Measurements from ENCODE around the gene ANXA11.
"Not testable (repeated sequence)": the region's sequence is repeated elsewhere in the genome, so short reads cannot be mapped to it uniquely, and the experiment has no call there.

Gene ANXA11

DNA sequence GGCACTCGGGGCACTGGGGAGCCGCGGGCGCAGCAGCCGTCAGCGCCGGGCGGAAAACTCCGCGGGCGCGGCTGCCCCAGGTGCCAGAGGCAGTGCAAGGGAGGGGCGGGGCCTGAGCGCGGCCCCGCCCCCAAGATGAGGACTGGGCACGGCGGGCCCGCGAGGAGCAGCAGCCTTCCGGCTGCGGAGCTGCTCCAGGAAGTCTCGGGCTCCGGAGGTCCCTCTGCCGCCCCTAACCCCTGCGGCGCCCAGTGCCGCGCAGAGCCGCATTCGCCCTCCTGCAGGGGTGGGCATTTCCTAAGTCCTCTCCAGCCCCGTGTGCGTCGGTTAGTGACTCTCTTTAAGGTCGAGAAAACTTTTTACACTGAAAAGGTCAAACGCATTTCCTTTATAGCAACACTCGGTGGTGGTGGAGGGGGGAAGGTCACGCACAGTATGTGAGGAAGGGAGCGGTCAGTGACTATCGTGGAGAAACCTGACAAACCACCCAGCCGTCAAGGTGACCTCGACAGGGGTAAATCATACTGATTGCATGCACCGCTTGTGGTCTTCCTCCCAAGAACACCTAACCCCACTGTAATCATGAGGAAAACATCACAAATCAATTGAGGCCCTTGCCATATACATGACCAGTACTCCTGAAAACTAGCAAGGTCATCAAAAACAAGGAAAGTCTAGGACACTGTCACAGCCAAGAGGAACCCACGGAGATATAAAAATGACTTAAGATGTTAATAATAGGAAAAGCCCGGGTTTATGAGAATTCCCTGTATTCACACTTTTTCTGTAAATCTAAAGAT lies at the start of gene ANXA11:
ANXA11 (minus strand) TSS at position 61 of the 800 bp plus-strand sequence. CDS start 32,676 bp downstream, outside the sequence.
- DNase-seq, result peak; percentile 61 to 78

DNA sequence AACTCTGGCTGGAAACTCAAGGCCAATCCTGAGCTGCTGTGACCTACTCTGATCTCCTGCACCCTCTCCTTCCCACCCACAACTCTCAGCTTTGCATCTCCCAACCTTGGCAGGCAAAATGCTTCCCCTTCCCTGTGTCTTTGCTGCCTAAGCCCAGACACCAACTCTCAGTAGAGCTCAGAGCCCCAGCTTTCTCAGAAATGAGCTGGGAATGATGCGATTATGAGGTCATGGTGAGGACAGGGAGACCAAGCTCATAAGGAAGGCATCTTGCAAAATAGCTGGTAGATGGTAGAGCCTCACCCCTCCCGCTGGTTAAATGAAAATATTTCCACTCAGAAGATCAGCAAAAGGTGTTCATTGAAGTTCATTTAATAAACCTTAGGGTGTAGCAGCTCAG lies 49.4 kb upstream of the ANXA11 start:
- not testable (repeated sequence) for DNase-seq

DNA sequence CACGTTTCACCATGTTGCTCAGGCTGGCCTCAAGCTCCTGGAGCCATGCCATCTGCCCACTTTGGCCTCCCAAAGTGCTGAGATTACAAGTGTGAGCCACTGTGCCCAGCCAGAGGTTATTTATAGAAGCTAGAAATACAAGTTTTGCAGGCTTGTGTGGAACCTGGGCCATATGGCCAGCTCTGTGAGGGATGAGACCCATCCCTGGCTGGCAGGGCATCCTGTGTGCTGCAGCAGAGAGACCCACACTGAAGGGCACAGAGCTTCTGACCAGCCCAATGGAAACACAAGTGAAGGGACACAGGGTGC lies 48.6 kb upstream of the ANXA11 start:
- not testable (repeated sequence) for DNase-seq

DNA sequence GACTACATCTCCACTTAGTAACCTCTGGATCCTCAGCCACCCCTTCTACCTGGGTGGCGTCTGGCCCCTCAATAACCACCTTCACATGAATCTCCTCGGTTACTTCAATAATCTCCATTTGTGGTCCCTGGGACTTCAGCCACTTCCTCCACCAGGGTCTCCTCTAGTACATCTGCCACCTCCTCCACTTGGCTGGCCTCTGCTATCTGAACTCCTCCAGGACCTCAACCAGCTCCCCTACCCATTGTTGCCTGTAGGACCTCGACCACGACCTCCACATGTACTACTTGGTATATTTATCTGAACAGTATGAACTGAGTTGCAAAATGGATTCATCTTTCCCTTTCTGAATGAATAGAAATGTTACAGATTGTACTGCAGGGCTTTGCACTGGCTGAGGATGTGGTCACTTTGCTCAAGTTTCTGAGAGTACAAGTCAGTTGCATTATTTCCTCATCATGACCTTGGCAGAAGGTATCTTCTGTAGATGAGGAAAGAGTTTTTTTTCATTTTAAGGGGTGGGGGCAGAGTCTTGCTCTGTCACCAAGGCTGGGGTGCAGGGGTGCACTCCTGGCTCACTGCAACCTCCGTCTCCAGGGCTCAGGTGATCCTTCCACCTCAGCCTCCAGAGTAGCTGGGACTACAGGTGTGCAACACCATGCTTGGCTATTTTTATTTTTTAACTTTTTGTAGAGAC lies 48.1 kb upstream of the ANXA11 start:
- no peak for DNase-seq

DNA sequence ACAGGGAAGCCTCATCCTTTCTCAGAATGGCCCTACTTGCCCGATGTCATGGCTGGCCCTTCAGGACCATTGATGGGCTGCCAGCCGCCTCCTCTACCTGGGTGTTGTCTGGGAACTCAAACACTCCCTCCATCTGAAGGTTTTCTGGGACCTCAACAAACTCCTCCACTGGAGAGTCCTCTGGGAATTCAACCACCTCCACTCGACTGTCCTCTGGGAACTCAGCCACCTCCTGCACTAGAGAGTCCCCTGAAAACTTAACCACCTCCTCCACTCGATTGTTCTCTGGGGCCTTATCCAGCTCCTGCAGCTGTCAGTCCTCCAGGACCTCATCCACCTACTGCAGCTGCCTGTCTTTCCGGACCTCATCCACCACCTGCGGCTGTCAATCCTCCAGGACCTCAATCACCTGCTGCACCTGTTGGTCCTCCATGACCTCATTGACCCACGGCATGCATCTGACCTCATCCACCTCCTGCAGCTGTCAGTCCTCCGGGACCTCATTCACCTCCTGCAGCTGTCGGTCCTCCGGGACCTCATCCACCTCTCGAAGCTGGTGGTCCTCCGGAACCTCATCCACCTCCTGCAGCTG lies 47.1 kb upstream of the ANXA11 start:
- no peak for DNase-seq

DNA sequence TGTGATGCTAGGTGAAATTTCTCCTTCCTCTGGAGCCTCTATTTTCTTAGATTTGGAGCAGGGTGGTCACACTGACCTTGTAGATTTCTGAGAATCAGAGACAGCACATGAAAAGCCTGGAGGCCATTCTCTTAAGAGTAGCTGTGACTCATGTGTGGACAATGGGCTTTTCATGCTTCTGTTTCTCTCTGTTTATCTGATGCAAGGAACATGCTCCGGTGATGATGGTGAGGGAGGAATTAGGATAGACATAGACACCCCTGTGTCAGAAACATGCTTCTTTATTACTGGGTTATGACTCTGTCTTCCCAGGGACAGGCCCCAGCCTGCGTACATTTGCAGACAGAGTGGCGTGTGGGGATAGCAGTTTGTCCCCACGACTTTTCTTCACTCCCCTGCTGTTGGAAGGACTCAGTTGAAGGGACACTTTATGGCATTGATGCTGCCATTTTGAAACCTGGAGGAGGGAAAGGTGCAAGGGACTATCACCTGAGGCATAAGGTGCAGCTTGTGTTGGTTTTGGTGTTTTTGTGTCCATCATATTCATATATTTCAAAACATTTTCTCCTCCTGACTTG lies 46.5 kb upstream of the ANXA11 start:
- DNase-seq, result not testable (repeated sequence)

DNA sequence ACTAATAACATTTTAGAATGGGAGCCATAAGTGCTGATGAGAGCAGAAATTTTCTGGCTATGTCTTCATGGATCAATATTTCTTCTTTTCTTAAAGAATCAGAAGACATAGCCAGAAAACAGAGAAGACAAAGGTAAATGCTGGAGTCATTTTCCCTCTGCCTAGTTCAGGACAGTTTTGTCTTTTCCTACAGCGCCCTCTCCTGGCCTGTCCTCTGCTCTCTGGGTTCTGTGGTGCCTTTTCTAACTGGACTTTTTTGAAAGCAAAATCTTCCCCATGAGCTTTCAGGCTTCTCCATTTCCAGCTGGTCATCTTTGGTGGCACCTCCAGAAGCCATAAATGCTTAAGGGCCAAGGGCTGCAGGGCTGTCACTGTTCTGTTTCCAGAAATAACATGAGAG lies 45.1 kb upstream of the ANXA11 start:
- DNase-seq, result not testable (repeated sequence)

DNA sequence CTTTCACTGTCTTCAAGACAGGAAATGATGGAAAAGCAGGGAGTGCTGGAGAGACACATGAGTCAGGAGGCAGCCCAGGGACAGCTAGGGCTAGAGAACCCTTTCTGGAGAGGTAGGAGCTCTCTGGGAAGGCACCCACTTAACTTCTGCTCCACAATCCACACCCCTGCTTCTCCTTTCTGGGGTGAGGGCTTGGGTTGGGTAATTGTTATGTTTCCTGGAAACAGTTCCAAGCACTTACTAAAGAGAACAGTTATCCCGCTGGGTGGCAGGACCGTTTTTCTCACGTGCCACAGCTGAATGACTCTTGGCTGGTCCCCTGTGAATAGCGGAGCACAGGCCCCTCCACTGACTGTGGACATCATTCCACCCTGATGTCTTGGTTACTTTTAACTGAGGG lies 44.6 kb upstream of the ANXA11 start:
- not testable (repeated sequence) for DNase-seq

DNA sequence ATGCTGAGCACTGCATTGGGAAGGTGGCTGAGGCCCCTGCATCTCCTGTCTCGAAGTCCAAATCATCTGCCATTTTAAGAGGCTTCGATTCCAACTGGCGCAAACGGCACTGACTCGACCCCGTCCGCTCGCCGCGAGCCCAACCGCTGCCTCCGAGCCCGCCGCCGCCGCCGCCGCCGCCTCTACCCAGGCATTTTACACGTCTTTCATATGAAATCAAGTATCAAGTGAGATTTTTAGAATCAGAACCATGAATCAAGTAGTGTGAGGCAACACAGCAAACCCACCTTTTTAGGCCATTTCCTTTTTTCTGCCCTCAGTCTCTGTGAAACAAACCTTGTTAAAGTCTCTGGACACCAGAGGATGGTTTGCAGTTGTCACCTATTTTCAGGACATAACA lies 42.3 kb upstream of the ANXA11 start:
- not testable (repeated sequence) for DNase-seq

DNA sequence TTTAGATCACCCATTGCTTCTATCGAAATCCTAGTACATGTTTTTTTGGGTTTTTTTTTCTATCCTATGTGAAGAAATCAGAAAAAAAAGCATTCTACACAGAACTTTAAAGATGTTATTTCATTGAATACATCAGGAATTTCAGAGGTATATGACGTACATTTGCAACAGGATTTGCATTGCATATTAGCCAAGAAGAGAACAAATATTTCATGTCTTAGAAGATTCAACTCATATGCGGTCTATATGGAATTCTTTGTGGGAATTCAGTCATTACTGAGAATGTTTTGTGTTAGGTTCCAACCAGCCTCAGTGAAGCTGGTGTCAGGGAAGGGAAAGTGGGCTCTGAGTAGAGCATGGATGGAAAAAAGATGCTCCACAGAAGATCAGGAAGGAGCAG lies 39.0 kb upstream of the ANXA11 start:
- DNase-seq, result not testable (repeated sequence)

DNA sequence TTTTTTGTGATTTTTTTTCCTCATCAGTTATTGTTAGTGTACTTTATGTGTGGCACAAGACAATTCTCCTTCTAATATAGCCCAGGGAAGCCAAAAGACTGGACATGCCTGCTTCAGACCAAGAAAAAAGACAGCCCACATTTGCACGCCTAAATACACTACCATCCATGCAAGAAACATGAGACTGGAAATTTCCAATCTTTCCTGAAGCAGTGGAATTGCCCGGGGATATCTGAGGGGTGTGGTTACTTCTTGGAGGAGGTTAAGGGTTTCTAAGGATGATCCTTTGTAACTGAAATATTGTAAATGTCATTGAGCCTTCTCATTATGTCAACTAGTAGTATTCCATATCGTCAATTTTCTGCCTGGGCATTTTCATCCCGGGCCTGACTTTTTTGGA lies 37.0 kb upstream of the ANXA11 start:
- not testable (repeated sequence) for DNase-seq

DNA sequence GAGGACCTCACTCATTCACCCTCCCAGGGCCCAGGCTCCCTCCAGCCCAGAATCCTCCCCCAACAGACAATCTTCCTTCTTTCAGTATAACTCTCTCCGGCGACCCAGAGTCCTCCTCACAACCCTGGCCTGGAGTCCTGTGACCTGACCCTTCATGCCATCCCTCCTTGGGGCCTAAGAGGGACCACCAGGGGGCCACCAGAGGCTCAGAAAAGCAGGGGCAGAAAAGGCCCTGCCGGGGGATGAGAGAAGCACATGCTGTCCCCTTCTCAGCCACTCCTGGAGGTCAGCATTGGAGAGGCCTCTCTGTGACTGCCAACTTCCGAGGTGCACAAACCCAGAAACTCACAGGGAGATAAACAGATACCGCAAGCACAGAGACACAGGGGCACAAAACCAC lies 31.1 kb upstream of the ANXA11 start:
- DNase-seq, result not testable (repeated sequence)

DNA sequence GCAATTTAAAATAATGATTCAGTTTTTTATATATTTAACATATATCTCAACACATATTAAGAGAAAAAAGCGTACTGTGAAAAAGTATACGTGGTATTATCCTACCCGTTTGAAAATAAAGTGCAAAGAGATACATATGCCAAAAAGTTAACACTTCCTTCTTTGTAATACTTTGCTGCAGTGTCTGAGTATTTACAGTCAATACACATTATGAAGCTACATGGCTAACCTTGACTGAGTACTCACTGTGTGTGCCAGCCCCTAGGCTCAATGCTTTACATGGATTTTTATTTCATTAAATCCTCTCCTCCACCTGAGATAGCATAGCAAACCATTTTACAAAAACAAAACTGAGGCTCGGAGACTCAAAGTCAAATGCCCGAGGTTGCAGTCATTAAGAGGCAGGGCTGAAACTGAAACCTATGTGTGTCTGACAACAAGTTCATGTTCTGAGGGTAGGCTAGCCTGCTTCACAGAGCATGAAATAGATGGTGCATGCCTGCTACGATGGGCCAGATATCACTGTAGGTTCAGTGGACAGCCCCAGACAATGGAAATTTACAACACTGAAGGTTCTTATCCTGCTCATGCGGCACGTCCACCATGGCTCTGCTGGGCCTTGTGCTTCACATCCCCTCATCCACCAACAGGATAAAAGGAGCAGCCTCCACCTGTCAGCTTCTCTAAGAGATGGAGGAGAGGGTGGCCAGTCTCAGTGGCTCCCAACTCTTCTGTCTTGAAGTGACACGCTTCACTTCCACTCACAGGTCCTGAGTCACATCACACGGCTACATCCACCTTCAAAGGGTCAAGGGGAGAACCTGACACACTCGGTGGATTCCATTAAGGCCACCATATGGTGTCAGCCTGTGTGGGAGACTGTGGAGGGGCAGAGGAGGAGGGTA lies 29.2 kb upstream of the ANXA11 start:
- DNase-seq, result not testable (repeated sequence)

DNA sequence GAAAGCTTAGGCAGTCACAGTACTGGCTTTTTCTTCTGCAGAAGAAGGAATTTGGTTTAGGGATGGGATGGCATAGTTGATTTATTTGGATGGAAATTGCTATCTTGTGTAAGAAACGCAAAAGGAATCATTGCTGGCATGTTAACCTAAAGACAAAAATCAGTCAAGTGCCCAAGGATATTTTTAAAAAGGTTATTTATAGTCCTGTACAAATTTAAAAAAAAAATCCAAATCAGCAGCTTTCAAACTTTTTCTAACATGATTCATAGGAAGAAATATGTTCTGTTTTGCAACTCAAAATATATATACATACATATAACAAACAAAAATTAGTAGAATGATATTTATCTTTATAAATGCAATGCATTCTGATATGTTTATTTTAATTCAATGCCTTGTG lies 28.5 kb upstream of the ANXA11 start:
- not testable (repeated sequence) for DNase-seq

DNA sequence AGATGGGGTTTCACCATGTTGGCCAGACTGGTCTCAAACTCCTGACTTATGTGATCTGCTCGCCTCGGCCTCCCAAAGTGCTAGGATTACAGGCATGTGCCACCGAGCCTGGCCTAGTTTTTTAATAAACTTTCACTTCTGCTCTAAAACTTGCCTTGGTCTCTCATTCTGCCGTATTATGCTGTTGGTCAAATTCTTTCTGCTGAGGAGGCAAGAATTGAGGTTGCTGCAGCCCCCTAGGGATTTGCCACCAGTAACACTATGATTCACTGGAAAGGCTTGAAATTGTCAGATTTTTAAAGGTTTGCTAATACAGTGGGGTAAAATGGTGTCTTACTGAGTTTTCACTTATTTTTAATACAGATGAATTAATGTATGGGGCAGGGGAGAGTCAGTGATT lies 21.4 kb upstream of the ANXA11 start:
- DNase-seq, result not testable (repeated sequence)

DNA sequence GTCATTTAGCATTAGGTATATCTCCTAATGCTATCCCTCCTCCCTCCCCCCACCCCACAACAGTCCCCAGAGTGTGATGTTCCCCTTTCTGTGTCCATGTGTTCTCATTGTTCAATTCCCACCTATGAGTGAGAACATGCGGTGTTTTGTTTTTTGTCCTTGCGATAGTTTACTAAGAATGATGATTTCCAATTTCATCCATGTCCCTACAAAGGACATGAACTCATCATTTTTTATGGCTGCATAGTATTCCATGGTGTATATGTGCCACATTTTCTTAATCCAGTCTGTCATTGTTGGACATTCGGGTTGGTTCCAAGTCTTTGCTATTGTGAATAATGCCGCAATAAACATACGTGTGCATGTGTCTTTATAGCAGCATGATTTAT lies 17.7 kb upstream of the ANXA11 start:
- DNase-seq, result not testable (repeated sequence)

DNA sequence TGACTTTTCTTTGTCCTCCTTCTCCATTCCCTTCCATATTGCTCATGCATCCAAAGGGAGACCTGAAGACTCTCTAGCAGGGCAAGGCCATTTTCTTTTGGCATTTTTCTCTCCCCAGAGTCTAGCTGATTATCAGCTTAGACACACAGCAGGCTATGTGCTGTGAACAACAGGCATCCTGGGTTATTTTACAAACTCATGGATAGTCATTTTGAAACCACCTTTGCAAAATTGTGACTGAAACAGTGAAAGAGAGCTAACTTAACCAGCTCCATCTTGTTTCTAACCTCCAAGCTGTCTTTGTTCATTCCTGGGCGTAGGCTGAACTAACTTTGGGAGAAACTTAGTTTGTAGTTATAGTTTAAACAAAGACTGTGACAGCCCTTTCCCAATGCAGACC lies 13.5 kb upstream of the ANXA11 start:
- not testable (repeated sequence) for DNase-seq

DNA sequence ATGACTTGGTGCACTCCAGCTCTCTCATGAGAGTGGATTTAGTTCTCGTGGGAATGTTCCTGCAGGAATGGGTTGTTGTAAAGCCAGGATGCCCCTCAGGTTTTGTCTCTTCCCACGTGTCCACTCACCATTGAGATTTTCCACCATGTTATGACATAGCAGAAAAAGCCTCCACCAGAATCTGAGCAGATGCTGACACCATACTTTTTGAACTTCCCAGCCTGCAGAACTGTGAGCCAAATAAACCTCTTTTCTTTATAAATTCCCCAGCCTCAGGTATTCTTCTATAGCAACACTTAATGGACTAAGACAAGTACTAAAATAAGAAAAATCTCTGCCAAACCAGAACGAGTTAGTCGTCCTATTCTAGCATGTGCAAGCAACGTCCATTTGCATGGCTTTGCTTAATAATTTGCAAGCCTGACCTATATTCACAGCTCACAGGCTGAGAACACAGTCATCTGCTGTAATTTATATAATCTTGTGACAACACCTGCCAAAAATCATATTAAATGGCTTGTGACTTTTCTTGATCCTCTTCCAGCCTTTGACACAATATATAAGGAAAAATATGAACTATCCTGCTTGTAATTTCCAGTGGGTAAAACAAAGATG lies 9.1 kb upstream of the ANXA11 start:
- DNase-seq, result not testable (repeated sequence)

DNA sequence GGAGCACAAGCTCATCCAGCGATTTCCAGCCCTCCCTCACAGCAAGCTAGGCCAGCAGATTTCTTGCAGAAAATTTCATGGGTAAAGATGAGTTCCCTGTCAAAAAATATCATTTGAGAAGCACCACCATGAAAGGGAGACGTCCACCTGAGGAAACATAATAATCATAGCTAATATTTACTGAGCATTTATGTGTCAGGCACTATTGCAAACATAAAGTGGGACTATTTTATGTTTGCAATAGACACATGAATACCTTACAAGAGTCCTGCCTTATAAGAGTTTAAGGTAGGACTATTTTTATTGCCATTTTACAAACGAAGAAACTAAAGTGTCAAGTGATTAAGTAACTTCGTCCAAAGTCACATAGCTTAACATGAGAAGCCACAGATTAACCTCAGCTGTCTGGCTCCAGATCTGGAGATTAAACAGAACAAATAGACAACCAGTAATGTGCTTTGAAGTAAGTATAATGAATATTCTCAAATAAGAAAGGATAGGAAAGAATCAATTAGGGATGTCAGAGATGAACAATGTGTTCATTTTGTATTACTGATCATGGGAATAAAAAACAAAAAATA lies 7.3 kb upstream of the ANXA11 start:
- not testable (repeated sequence) for DNase-seq

DNA sequence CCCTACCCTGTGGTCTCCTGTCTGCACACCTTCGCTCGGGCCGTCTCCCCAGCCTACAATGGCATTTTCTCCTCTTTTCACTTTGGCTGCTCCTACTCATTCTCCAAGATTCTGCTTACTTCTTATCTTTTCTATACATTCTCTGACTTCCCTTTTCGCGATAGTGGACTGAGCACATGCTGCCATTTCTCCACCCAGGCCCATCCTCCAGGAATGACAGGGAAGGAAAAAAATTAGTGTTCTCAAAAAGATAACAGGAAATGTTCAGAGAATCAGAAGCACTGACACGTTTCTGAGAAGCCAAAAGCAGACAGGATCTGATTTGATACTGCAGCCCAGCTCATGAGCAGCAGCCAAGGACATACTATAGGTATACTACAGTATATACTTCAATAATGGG lies 6.4 kb upstream of the ANXA11 start:
- DNase-seq, result no peak

DNA sequence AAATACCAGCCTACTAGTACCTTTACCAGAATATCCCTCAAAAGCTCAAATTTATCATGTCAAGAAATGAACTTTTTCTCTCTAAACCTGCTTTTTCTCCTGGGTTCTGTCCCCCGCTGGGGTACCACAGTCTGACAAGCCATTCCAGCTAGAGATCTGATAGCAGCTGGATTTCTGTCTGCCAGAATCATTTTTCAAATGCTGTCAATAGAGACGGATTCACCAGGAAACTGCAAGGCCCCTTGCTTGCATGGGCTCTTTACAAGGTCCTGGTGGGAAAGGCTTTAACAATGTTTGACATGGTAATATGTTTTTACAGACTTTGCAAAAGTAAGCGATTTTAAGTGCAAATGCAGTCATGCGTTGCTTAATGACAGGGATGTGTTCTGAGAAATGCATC lies 4.9 kb upstream of the ANXA11 start:
- no peak for DNase-seq
